ENCODE measurements around the gene SIRT5.

Gene SIRT5

GRCh38 chr6:13635948-13636658 lies 61.7 kb downstream of the SIRT5 start:
- DNase-seq (ENCODE audit: low spot score) = no peak

GRCh38 chr6:13638014-13638413 lies 63.6 kb downstream of the SIRT5 start:
- DNase-seq (ENCODE audit: low spot score) = no peak

- DNase-seq (ENCODE audit: low spot score) = no peak
These were observed 64.2 kb downstream of the SIRT5 start for GRCh38 chr6:13638626-13639025.

- DNase-seq (ENCODE audit: low spot score) = no peak
These were observed 66.9 kb downstream of the SIRT5 start for GRCh38 chr6:13641315-13641714.

GRCh38 chr6:13643125-13643524 lies 68.7 kb downstream of the SIRT5 start:
- DNase-seq (ENCODE audit: low spot score) = no peak

GRCh38 chr6:13648850-13649249 lies 74.4 kb downstream of the SIRT5 start:
- no peak for DNase-seq (ENCODE audit: low spot score)

GRCh38 chr6:13649393-13649792 lies 75.0 kb downstream of the SIRT5 start:
- DNase-seq (ENCODE audit: low spot score) = no peak

- no peak for DNase-seq (ENCODE audit: low spot score)
These were observed 78.9 kb downstream of the SIRT5 start for GRCh38 chr6:13653296-13653695.

GRCh38 chr6:13654496-13654895 lies 80.1 kb downstream of the SIRT5 start:
- DNase-seq (ENCODE audit: low spot score) = no peak

GRCh38 chr6:13655700-13656099 lies 81.3 kb downstream of the SIRT5 start:
- no peak for DNase-seq (ENCODE audit: low spot score)

- no peak for DNase-seq (ENCODE audit: low spot score)
These were observed 85.9 kb downstream of the SIRT5 start for GRCh38 chr6:13660273-13660672.

GRCh38 chr6:13660893-13661292 lies 86.5 kb downstream of the SIRT5 start:
- DNase-seq (ENCODE audit: low spot score) = no peak

GRCh38 chr6:13661647-13662046 lies 87.2 kb downstream of the SIRT5 start:
- no peak for DNase-seq (ENCODE audit: low spot score)

GRCh38 chr6:13662651-13663334 lies 88.4 kb downstream of the SIRT5 start:
- DNase-seq (ENCODE audit: low spot score) = no peak

- DNase-seq (ENCODE audit: low spot score) = no peak
These were observed 89.6 kb downstream of the SIRT5 start for GRCh38 chr6:13663986-13664385.
